OCI-LY3 (cell line): ENCODE measurements around the gene SLC25A47.

ENCODE experiments used
- H2AFZ ChIP-seq: fragments of 200-600, 300-600 bp; shearing (Covaris generic); 2 replicates; pipeline ENCODE4 v1.6.0; 2014; ENCODE audit warnings: antibody characterized with exemption, low read depth, low read length
- H3K27ac ChIP-seq: fragments of 200-600, 300-600 bp; sonication (generic); 2 replicates; pipeline ENCODE4 v1.5.1; 2014; ENCODE audit warnings: mild to moderate bottlenecking, low read length, moderate library complexity, mixed read lengths
- H3K27me3 ChIP-seq: fragments of 200-600, 300-600 bp; sonication (generic); 2 replicates; pipeline ENCODE4 v1.6.1; 2014; ENCODE audit warnings: low read depth, low read length, mixed read lengths
- H3K36me3 ChIP-seq: fragments of 200-600, 300-600 bp; sonication (generic); replicated peaks from 2 replicates; pipeline ENCODE3; 2014; ENCODE audit warnings: low read depth, low read length, mixed read lengths
- H3K4me1 ChIP-seq: fragments of 300-600, 200-600 bp; sonication (generic); 2 replicates; pipeline ENCODE4 v1.6.1; 2014; ENCODE audit warnings: low read length, mixed read lengths
- H3K4me2 ChIP-seq: fragments of 200-600, 300-600 bp; sonication (generic); 2 replicates; pipeline ENCODE4 v1.6.1; 2014; ENCODE audit warnings: low read length, mixed read lengths
- H3K4me3 ChIP-seq: fragments of 300-600, 200-600 bp; sonication (generic); 2 replicates; pipeline ENCODE4 v1.5.1; 2014; ENCODE audit warnings: antibody characterized with exemption, mild to moderate bottlenecking, low read length, moderate library complexity
- H3K79me2 ChIP-seq: fragments of 300-600, 200-600 bp; shearing (Covaris generic); 2 replicates; pipeline ENCODE4 v1.6.1; 2014; ENCODE audit warnings: mild to moderate bottlenecking, low read length, mixed read lengths
- H3K9ac ChIP-seq: fragments of 300-600, 200-600 bp; shearing (Covaris generic); 2 replicates; pipeline ENCODE4 v1.6.0; 2014; ENCODE audit warnings: mild to moderate bottlenecking, low read length, moderate library complexity
- H3K9me3 ChIP-seq: fragments of 200-600, 300-600 bp; shearing (Covaris generic); 2 replicates; pipeline ENCODE4 v1.6.1; 2014; ENCODE audit warnings: low read length, mixed read lengths; ENCODE audit not compliant: insufficient read depth
- H4K20me1 ChIP-seq: fragments of 200-600, 300-600 bp; sonication (generic); 2 replicates; pipeline ENCODE4 v1.6.1; 2016; ENCODE audit warnings: low read length, mixed read lengths; ENCODE audit not compliant: insufficient read depth
- CTCF ChIP-seq: fragments of 200-600, 300-600 bp; sonication (generic); IDR thresholded peaks from 2 replicates; pipeline ENCODE4 v1.5.1; 2014; ENCODE audit warnings: antibody characterized with exemption, low read length, low read depth
- EZH2phosphoT487 ChIP-seq: fragments of 200-600 bp; shearing (Covaris generic); IDR thresholded peaks from 2 replicates; pipeline ENCODE4 v1.6.1; 2018; ENCODE audit warnings: antibody characterized with exemption, mixed run types, low read depth

SLC25A47 gene

GRCh38 chr14:100299238-100299560 lies 23.9 kb upstream of the SLC25A47 start:
- Histone ChIP-seq H3K9ac (no peak overlapping the region), H3K27ac (no peak overlapping the region), H3K36me3 (no peaks in the 10 kb centered on the region), H3K4me2 (no peak overlapping the region), H3K4me3 (no peak overlapping the region), H3K9me3 (no peaks in the 10 kb centered on the region), H2AFZ (no peak overlapping the region), H3K4me1 (peaks cover 18% of the 10 kb centered on the region), H4K20me1 (no peaks in the 10 kb centered on the region), H3K79me2 (no peaks in the 10 kb centered on the region), H3K27me3 (no peaks in the 10 kb centered on the region)
- TF ChIP-seq EZH2phosphoT487 (no peak), CTCF (no peak)

DNA sequence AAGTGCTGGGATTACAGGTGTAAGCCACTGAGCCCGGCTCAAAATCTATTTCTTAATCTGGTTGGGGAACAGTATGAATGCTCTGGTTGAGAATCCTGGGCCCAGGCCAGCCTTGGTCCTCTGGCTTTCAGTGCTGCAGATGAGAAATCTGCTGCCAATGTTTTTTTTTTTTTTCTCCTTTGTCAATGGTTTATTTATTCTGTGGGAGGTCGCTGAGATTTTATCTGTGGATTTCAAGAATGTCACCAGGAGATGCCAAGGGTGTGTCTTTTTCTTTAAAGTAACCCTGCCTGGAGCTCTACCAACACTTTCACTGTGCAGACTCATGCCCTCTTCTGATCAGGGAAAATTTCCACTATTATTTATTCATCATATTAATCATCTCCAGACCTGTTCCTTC lies 20.5 kb upstream of the SLC25A47 start:
- Histone ChIP-seq H3K4me3 (no peak overlapping the region), H3K4me2 (no peak overlapping the region), H3K27ac (no peak overlapping the region), H3K4me1 (peaks cover 9% of the 10 kb centered on the region), H3K79me2 (no peaks in the 10 kb centered on the region), H3K9ac (no peak overlapping the region), H3K27me3 (no peaks in the 10 kb centered on the region), H4K20me1 (no peaks in the 10 kb centered on the region), H2AFZ (no peak overlapping the region), H3K9me3 (no peaks in the 10 kb centered on the region), H3K36me3 (no peaks in the 10 kb centered on the region)
- TF ChIP-seq CTCF: no peak
- TF ChIP-seq EZH2phosphoT487: no peak

DNA sequence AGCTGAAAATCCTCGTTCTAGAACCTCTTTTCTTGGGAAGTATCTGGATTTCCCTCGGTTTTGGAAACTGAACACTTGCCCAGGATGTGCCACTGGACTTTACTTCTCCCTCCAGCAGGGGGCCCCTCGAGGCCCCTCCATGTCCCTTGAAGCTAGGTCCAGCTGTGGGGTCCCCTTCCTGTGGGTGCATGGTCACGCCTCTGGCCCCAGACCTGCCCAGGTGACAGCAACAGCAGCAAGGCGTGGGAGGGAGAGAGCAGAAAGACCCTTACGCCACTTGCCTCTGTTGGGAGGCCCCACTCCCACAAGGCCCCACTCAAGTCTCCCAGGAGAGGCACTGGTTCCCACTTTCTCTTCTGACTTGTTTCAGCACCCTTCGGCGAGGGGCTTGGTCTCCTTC lies 20.0 kb upstream of the SLC25A47 start:
- no peaks in the 10 kb centered on the region for H3K36me3 ChIP-seq
- no peaks in the 10 kb centered on the region for H3K9me3 ChIP-seq
- peak; percentile 77 for TF ChIP-seq CTCF
- TF ChIP-seq EZH2phosphoT487: no peak
- H3K4me3 ChIP-seq: no peak overlapping the region
- H3K4me1 ChIP-seq: peaks cover 3% of the 10 kb centered on the region
- H4K20me1 ChIP-seq: no peaks in the 10 kb centered on the region
- no peaks in the 10 kb centered on the region for H3K27me3 ChIP-seq
- H3K9ac ChIP-seq: no peak overlapping the region
- H2AFZ ChIP-seq: no peak overlapping the region
- no peak overlapping the region for H3K4me2 ChIP-seq
- no peak overlapping the region for H3K27ac ChIP-seq
- no peaks in the 10 kb centered on the region for H3K79me2 ChIP-seq

GRCh38 chr14:100303925-100304324 lies 19.2 kb upstream of the SLC25A47 start:
- H4K20me1 ChIP-seq: no peaks in the 10 kb centered on the region
- no peaks in the 10 kb centered on the region for H3K4me1 ChIP-seq
- no peak overlapping the region for H3K4me3 ChIP-seq
- H3K27me3 ChIP-seq: no peaks in the 10 kb centered on the region
- H2AFZ ChIP-seq: no peak overlapping the region
- no peaks in the 10 kb centered on the region for H3K9me3 ChIP-seq
- H3K4me2 ChIP-seq: no peak overlapping the region
- H3K27ac ChIP-seq: no peak overlapping the region
- H3K79me2 ChIP-seq: no peaks in the 10 kb centered on the region
- H3K36me3 ChIP-seq: no peaks in the 10 kb centered on the region
- TF ChIP-seq CTCF: no peak
- no peak for TF ChIP-seq EZH2phosphoT487
- no peak overlapping the region for H3K9ac ChIP-seq
